HG03378 (cell line): ENCODE data around the gene GM2A.

ENCODE experiments used
- ATAC-seq: cut with Tn5 transposase; IDR thresholded peaks from one replicate; pipeline ENCODE4 v1.9.1; 2021; ENCODE audit warnings: mild to moderate bottlenecking, moderate library complexity; ENCODE audit not compliant: unreplicated experiment

GM2A gene

DNA sequence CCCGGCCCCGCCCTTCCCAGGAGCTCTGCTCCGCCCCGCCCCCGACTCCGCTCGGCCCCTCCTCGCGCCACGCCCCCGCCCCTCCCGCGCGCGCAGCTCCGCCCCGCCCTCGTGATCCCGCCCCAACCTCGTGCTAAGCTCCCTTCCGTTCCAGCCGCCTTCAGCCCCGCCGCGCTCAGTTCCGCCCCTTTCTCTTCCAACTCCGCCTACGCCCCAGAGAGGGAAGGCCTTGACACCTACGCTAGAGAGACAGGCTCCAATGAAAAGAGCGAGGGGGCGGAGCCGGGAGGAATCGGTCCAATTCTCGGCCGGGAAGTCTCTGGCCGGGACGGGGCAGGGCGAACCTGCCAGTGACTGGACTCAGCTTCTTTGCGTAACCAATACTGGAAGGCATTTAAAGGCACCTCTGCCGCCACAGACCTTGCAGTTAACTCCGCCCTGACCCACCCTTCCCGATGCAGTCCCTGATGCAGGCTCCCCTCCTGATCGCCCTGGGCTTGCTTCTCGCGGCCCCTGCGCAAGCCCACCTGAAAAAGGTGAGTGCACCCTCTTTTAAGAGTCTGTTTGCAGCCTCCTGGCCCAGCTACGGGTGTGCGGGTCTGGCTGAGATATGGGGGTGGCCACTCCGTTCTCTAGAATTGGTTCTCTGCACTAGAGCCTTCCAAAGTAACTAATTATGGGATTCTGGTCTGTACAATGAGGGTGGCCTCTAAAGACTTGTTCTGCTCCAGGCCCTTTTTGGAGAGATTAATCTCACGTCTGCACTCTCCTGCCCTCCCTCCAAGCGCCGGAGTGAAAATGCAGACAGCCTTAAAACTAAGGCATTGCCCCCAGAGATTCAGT, at the start of gene GM2A:
Gene GM2A, plus strand, starts transcription at position 424 of the 843 bp plus-strand sequence. Its CDS starts 32 bp downstream, at position 456.
- ATAC-seq: peak; percentile 77

DNA sequence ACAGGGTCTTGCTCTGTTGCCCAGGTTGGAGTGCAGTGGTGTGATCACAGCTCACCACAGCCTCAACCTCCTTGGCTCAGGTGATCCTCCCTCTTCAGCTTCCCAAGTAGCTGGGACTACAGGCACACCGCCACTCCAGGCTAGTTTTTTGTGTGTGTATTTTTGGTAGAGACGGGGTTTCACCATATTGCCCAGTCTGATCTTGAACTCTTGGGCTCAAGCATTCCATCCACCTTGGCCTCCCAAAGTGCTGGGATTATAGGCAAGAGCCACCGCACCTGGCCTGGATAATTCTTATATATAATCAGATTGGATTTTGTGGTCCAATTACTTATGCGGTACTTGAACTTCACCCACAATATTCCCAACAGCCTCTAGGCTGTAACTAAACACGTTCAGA, 48.9 kb upstream of the GM2A start:
- no peak for ATAC-seq

DNA sequence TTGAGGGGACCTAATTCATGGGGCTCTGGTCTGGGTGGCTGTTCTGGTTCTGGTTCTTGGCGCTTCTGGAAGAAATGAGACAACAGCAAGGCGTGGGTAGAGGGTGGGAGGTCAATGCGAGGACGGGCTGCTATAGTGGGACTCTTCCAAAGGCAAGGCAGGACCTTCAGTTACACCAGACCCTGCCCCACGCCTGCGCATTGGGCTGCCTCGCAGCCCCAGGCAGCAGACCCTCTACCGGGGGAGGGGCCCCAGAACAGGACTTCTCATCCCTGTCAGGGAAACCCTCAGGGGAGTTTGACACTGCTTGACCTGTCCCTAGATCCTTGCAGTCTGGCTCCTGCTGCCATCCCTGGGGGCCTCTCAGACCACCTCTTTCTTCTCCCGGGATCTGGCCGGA, 47.6 kb upstream of the GM2A start:
- ATAC-seq: no peak

DNA sequence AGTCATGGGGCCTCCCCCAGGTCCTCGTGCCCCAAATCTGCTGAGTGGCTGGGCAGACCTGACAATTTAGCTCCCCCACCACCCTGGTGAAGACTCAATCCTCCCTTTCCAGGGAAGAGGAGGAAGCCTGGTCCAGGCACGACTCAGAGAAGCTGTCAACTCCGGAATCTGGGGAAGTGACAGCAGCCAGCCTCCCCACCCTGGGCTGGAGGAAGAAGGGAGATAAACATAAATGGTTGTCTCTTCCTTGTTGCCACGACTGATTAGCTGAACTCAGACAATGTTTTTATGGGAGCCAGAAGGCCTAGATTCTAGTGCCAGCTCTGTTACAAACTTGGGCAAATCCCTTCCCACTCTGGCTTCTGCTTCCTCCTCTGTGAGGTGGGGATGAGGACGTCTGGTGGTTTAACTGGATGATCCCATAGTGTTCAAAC, 44.5 kb upstream of the GM2A start:
- no peak for ATAC-seq

DNA sequence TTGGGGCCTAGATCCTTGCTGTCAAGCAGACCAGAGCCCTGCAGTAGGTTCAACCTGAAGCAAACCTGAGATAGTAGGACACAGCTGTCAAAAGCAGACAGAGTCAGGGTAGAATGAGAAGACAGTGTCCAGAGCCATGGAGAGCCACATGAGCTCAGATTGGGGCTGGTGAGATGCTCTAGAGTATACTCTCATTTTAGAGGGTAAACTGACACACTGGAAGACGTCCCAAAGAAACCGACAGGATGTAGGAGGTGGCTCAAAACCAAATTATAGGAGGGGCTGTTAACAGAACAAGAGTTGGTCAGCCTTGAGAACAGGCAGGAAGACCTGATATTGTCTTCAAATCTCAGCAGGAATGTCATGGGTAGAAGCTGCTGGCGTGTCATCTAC, 40.6 kb upstream of the GM2A start:
- no peak for ATAC-seq

DNA sequence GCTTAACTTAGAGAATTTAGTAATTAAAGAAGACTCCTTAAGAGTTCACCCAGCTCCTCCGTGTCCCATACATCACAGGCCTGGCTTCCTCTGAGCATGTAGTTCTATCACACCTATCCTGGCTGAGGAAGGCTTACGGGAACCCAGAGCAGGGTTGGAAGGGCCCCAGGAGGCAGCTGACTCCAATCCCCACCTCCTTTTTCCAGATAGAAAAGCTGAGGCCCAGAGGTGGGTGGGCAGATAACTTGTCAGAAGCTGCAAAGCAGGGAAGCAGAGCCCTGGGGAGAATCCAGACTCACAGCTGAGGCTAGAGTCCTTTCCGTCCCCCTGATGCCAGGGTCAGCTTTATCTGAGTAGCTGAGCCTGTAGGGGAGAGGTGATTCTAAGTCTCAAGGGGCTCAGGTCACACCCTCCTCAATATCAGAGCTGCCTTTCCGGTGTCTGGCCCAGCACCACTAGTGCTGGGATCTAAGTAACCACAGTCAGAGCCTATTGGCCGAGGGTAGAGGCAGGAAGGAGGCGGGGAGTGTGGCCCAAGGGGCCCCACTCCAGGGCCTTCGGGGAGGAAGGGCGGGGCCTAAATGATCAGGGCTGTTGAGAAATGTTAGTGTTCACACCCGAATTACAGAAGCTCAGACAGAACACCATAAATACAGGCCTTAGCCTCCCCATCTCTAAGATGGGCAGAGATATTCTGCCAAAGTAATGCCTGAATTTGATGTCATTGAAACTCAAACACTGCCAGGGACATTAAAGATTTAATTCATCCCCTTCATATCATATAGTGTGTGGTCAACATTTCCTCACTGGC, 39.0 kb upstream of the GM2A start:
- peak; percentile 73 for ATAC-seq

DNA sequence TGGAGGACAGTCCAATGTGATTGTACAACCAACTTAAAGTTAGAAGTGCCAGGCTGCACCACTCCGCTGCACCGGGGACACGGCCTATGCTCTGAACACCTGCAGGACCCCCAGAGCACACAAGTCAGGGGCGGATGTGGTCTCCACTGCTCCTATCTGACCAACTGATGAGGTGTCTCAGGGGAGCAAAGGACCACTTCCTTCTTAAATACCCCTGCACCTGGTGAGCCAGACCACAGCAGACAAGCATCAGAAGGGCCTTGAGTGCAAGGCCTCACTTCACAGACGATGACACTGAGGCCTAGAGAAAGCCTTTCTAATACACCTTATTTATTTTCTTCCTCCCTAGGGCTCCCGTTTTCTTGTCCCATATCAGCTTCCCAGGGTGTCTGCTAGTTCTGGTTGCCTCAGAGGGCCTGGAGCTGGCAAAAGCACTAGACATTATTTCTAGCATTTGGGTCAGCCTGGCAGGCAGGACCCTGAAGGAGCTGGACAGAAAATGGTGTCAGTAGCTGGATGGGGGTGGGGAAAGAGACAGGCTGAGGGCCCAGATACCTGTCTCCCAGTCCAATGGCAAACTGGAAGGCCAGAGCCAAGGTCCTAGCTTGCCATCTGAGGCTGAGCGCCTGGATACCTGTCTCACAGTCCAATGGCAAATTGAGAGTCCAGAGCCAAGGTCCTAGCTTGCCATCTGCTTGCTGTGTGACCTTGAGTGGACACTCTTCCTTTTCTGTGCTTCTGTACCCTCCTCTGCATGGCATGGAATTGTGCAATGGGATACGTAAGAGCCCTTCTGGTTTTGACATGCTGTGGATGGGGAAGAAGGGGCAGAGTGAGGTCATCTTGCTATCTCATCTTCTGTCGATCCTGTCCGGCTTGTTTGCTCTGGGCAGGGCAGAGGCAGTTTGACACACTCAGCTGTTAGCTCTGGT, 38.1 kb upstream of the GM2A start:
- ATAC-seq: peak; percentile 44

DNA sequence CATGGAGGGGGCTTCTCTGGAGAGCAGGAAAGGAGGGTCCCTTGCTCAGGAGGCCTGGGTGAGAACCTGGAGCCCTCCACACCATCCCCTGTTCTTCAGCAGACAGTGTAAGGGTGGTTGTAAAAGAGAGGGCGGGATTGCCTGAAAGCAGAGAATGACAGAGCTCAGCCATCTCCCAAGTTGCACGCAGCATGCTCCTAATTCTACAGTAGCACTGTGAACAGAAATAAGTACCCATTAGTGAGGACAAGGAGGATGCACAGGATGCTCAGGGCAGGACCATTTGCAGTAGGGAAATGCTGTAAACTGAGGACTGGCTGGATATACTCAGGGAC, 37.5 kb upstream of the GM2A start:
- ATAC-seq: no peak

DNA sequence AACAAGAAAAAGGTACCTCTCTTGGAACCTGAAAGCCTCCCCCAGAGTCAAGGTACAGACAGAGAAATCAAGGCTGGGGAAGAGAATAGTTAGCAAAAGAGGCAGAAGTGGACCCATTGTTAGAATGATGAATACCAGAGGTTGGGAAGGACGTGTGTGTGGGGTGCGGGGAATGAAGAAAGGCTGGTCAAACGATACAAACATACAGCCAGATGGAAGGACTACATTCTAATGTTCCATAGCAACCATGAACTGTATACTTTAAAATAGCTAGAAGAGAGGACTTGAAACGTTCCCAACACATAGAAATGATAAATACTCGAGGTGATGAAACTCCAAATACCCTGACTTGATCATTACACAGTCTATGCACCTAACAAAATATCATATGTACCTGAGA, 36.2 kb upstream of the GM2A start:
- ATAC-seq: no peak

DNA sequence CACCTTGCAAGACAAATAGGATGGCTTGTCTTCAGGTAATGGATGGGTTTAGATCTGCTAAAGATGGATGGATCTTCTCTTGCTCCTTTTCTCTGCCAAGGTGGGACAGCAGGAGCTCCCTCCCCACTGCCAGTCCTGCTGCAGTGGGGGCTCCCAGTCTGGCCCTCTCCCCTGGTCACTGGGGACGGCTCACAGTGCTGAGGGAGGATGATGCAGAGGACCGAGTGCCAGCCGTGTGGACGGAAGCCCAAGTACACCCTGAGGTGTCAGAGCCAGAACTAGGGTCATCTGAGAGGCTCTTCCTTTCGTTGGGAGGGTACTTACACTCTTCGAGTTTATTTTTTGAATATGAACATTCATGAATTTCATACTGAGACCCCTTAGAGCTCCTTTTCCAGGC, 34.8 kb upstream of the GM2A start:
- ATAC-seq: no peak

DNA sequence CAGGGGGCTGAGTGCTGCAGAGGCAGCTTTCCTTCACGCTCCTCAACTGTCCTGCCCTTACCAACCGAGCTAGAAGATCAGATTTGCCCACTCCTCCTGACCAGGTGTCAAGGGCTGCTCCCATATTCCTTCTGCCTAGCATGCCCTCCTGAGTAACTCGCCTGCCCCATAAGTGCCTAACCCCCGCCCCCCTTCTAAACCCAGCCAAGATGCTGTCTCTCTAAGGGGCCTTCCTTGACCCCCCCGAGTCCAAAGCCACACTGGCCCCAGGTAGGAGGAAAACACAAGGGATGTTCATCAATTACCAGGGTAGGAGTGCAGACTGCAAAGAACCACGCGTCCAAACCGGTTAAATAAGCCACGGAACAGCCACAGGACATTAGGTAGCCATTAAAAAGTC, 33.8 kb upstream of the GM2A start:
- ATAC-seq: no peak

DNA sequence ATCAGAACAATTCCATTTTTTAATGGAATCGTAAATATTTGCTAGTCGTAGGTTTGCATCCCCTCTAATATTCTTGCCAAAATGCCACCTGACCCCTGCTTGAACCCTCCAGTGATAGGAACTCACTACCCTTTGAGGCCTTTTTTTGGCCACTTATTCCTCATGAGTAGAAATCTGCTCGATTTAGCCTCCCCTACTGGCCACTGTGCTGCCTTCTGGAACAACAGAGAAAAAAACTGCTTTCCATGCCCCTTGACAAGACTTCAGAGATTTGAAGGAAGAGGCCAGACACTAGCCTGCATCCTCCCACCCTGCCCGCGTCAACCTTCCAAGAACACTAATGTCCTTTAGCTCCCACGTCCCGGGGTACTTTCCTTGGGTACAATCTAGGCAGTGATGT, 33.2 kb upstream of the GM2A start:
- no peak for ATAC-seq

DNA sequence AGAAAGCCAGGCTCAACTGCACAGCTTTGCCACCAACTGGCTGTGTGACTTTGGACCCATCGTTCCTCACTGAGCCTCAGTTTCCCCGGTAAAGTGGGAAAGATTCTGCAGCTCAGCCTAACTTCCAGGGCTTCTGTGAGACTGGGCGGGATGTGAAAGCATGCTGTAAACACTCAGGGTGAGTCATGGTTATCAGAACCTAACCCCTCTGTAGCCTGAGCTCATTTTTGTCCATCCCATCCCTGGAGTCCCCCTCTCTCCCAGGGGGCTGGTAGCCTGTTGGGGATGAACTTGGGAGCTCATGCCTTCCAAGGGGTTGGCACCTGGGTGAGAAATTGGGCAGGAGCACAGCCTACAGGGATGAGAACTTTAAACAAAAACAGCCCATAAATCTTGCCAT, 31.4 kb upstream of the GM2A start:
- ATAC-seq: no peak

DNA sequence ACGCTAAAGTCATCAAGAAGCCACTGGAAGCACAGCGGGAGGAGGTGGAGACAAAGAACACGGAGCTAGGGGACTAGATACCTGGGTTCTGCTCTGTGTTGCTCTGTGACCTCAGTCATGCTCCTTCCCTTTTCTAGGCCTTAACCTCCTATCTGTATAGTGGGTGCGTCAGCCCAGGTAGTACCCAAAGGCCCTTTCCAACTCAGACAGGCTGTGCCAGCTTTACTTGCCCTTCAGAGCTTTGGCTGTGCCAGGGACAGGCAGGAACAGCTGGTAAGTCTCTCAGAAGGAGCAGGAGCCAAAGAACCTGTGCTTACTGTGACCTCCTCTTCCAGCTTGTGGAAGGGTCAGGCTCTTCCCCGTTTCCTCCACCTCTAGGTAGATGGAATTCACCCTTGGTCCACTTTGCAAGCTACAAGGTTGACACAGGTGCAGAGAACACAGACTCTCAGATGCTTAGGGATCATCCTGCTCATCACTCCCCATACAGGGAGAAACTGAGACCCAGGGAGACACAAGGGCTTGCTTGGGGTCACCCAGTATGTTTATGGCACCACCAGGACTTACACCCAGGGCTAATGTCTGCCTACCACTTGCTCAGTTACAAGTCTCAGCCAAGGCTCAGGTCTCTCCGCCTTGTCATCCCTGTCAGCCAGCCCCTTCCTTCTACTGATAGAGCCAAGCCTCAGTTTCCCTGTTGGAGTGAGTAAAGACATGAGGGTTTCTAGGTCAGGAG, 30.8 kb upstream of the GM2A start:
- no peak for ATAC-seq

DNA sequence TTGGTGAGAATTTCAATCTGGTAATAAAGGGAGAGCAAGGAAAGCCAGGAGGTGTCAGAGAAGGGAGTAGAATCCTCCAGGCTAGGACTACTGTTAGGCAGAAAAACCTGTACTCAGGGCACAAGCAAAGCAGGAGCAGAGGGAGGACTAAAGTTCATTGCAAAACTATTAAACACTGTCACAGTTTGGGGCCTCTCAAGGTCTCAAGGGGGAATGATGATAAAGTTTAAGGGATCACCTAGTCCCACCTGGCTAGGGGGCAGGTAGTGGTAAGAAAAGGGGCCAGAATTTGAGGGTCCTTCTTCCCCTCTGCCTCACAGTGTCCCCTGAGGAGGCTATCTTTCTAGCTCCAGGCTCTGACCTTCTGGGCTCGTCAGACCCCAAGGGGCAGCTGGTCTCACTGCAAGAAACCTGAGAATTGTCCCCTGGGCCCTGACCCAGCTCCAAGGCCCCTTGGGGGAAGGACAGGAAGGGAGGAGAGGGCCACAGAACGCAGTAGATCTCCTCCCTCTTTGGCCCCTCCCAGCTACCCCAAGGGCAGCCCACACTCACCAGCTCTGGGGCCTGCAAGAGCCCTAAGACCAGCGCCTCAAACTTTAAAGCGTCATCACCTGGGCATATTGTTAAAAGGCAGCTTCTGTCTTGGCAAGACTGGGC, 30.1 kb upstream of the GM2A start:
- peak; percentile 63 for ATAC-seq

DNA sequence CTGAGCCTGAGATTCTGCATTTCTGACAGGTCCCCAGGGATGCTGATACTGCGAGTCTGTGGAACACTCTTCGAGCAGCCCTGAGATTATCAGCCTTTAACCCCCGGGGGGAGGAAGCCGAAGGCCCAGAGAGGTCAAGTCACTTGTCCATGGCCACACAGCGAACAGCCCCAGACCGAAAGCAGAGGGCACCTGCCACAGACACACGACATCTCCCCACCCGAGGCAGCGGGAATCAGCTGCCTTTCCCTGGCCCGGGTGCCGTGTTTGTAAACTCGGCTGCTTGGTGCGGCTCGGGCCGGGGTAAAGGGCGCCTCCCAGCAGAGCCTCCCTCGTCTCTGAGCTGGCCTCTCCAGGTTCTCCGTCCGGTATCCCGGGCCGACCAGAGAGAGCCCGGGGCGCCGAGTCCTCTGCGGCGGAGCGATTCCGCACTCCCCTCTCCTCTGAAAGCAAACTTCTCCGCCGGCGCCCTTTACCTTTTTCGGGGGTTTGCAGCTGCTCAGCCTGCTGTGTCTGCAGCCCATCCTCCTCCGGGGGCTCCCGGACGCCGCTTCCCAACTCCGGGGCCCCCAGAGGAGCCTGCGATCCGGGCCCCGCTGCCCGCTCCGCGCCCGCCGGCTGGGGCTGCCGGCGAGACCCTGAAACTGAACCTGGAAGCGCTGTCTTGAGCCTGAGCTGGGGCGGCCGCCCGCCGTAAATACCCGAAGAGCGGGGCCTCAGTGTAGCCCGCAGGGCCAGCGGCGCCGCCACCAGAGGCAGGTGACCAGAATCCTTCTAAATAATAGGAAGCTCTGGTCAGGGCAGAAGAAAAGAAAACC, 29.3 kb upstream of the GM2A start, which contains the start of gene CCDC69:
Gene CCDC69, minus strand, starts transcription at position 646 of the 818 bp plus-strand sequence. Its CDS starts 122 bp downstream, at position 524.
- ATAC-seq: peak; percentile 58

DNA sequence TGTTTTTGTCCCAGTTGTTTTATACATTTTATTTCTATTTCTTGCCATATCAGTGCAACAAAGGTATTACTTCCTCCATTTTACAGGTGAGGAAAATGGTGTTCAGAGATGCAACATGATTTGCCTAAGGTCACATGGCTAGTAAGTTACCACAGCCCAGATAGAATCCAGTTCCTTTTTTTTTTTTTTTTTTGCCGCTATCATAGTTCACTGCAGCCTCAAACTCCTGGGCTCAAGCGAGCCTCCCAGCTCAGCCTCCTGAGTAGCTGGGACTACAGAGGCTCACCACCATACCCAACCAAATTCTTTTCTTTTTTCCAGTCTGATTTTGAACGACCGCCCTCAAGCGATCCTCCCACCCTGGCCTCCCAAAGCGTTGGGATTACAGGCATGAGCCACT, 28.6 kb upstream of the GM2A start:
- ATAC-seq: peak; percentile 37

DNA sequence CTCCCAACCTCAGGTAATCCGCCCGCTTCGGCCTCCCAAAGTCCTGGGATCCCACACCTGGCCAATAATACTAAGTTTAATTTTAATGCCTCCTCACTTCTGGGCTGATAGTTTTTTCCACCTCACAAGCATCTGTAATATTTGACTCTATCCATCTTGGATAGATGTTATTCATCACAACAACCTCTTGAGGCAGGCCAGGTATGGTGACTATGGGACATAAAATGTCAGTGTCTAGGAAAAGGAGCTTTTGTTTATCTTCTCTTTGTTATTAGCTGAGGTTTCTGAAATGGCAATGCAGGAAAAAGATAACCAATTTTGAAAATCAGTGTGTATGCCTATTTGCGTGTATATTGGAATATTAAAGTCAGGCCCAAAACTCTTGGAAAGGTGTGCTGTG, 27.9 kb upstream of the GM2A start:
- ATAC-seq: no peak

DNA sequence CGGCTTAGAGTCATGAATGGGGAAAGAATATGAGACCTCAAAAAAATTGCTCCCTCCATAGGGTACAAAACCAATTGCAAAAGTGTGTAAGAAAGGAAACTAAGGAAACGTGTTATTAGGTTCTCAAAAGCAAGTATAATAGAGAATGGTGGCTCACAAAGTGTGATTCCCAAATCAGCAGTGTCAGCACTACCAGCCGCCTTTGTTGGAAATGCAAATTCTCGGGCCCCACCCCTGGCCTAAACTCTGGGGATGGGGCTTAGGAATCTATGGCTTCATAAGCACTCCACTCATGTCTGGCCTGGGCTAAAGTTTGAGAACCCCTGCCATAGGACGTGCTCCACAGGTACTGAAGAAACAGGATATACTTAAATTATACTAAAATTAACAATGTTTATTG, 27.5 kb upstream of the GM2A start:
- no peak for ATAC-seq
